Measurements from ENCODE around the gene DCDC2C. TPM values are rescaled to one million over a fixed set of nuclear protein-coding genes. Genes with fewer than 3 reads are reported as not detected.

DCDC2C gene
- total RNA-seq, 2 experiments from 2014 or later: not detected

- POLR2A ChIA-PET: no interaction called here
- H3K4me1 Mint-ChIP-seq (ENCODE audit: low read depth): no peaks in the 10 kb centered on the region
- H3K27ac Mint-ChIP-seq: no peak overlapping the region
- no peaks in the 10 kb centered on the region for H3K9me3 Mint-ChIP-seq
- CTCF ChIA-PET: no interaction called here
- no peak for DNase-seq
- H3K4me3 Mint-ChIP-seq: no peak overlapping the region
- intact Hi-C loops (cut with micrococcal nuclease): no loop called here
- peaks cover 11% of the 10 kb centered on the region for H3K27me3 Mint-ChIP-seq
- H3K36me3 Mint-ChIP-seq: no peaks in the 10 kb centered on the region
Observed at GRCh38 chr2:3743951-3744555, 40.7 kb downstream of the DCDC2C start.

- DNase-seq: no peak
- ChIA-PET POLR2A (no interaction called here), CTCF (no interaction called here)
- Mint-ChIP-seq H3K27me3 (peaks cover 12% of the 10 kb centered on the region), H3K4me3 (no peak overlapping the region), H3K27ac (no peak overlapping the region), H3K36me3 (no peaks in the 10 kb centered on the region), H3K4me1 (ENCODE audit: low read depth) (no peaks in the 10 kb centered on the region), H3K9me3 (no peaks in the 10 kb centered on the region)
- intact Hi-C loops (cut with micrococcal nuclease): no loop called here
Observed at GRCh38 chr2:3745920-3746319, 42.5 kb downstream of the DCDC2C start.

GRCh38 chr2:3747032-3747654 lies 43.8 kb downstream of the DCDC2C start:
- DNase-seq: no peak
- intact Hi-C loops (cut with micrococcal nuclease): no loop called here
- CTCF ChIA-PET: no interaction called here
- no peaks in the 10 kb centered on the region for H3K9me3 Mint-ChIP-seq
- POLR2A ChIA-PET: no interaction called here
- H3K27ac Mint-ChIP-seq: no peak overlapping the region
- peaks cover 9% of the 10 kb centered on the region for H3K27me3 Mint-ChIP-seq
- H3K4me1 Mint-ChIP-seq (ENCODE audit: low read depth): no peaks in the 10 kb centered on the region
- no peaks in the 10 kb centered on the region for H3K36me3 Mint-ChIP-seq
- no peak overlapping the region for H3K4me3 Mint-ChIP-seq

GRCh38 chr2:3747826-3748225 lies 44.5 kb downstream of the DCDC2C start:
- CTCF ChIA-PET: no interaction called here
- POLR2A ChIA-PET: no interaction called here
- H3K27ac Mint-ChIP-seq: no peak overlapping the region

GRCh38 chr2:3749201-3749600 lies 45.8 kb downstream of the DCDC2C start:
- Mint-ChIP-seq H3K4me3 (no peak overlapping the region), H3K4me1 (ENCODE audit: low read depth) (no peaks in the 10 kb centered on the region), H3K27me3 (peaks cover 5% of the 10 kb centered on the region), H3K27ac (no peak overlapping the region), H3K9me3 (no peaks in the 10 kb centered on the region), H3K36me3 (no peaks in the 10 kb centered on the region)
- intact Hi-C loops (cut with micrococcal nuclease): no loop called here
- DNase-seq: no peak
- CTCF ChIA-PET: interaction anchor here (1.7 kb wide), 1 partner anchor 31 kb away, joined by 5 read pairs; no protein-coding TSS in a partner anchor
- POLR2A ChIA-PET: no interaction called here

More at GRCh38 chr2:3747826-3748225, 44.5 kb downstream of the DCDC2C start:
- no peak overlapping the region for H3K4me3 Mint-ChIP-seq
- no peaks in the 10 kb centered on the region for H3K4me1 Mint-ChIP-seq (ENCODE audit: low read depth)
- H3K36me3 Mint-ChIP-seq: no peaks in the 10 kb centered on the region
- H3K9me3 Mint-ChIP-seq: no peaks in the 10 kb centered on the region
- H3K27me3 Mint-ChIP-seq: peaks cover 7% of the 10 kb centered on the region
- no peak for DNase-seq
- intact Hi-C loops (cut with micrococcal nuclease): no loop called here

GRCh38 chr2:3751251-3751650 lies 47.9 kb downstream of the DCDC2C start:
- no peak for DNase-seq
- ChIA-PET POLR2A (no interaction called here), CTCF (no interaction called here)
- intact Hi-C loops (cut with micrococcal nuclease): no loop called here
- Mint-ChIP-seq H3K27ac (no peak overlapping the region), H3K27me3 (peaks cover 5% of the 10 kb centered on the region), H3K4me1 (ENCODE audit: low read depth) (no peaks in the 10 kb centered on the region), H3K9me3 (no peaks in the 10 kb centered on the region), H3K4me3 (no peak overlapping the region), H3K36me3 (no peaks in the 10 kb centered on the region)

GRCh38 chr2:3751806-3752205 lies 48.4 kb downstream of the DCDC2C start:
- DNase-seq: no peak
- intact Hi-C loops (cut with micrococcal nuclease): no loop called here
- peaks cover 5% of the 10 kb centered on the region for H3K27me3 Mint-ChIP-seq
- H3K36me3 Mint-ChIP-seq: no peaks in the 10 kb centered on the region
- no peak overlapping the region for H3K4me3 Mint-ChIP-seq
- H3K9me3 Mint-ChIP-seq: no peaks in the 10 kb centered on the region
- H3K4me1 Mint-ChIP-seq (ENCODE audit: low read depth): no peaks in the 10 kb centered on the region
- CTCF ChIA-PET: interaction anchor here (1.5 kb wide), 1 partner anchor 29 kb away, joined by 4 read pairs; no protein-coding TSS in a partner anchor
- H3K27ac Mint-ChIP-seq: no peak overlapping the region
- POLR2A ChIA-PET: no interaction called here

- Mint-ChIP-seq H3K4me1 (ENCODE audit: low read depth) (no peaks in the 10 kb centered on the region), H3K27ac (no peak overlapping the region), H3K27me3 (peaks cover 5% of the 10 kb centered on the region), H3K36me3 (no peaks in the 10 kb centered on the region), H3K9me3 (no peaks in the 10 kb centered on the region), H3K4me3 (no peak overlapping the region)
- POLR2A ChIA-PET: no interaction called here
- DNase-seq: no peak
- intact Hi-C loops (cut with micrococcal nuclease): no loop called here
- CTCF ChIA-PET: interaction anchor here (1.5 kb wide), 1 partner anchor 28 kb away, joined by 4 read pairs; no protein-coding TSS in a partner anchor
Observed at GRCh38 chr2:3752376-3752775, 49.0 kb downstream of the DCDC2C start.

GRCh38 chr2:3753561-3753960 lies 50.2 kb downstream of the DCDC2C start:
- no peaks in the 10 kb centered on the region for H3K4me1 Mint-ChIP-seq (ENCODE audit: low read depth)
- no peaks in the 10 kb centered on the region for H3K36me3 Mint-ChIP-seq
- ChIA-PET POLR2A (no interaction called here), CTCF (no interaction called here)
- no peak overlapping the region for H3K27ac Mint-ChIP-seq
- H3K4me3 Mint-ChIP-seq: no peak overlapping the region
- peaks cover 6% of the 10 kb centered on the region for H3K27me3 Mint-ChIP-seq
- DNase-seq: no peak
- no peaks in the 10 kb centered on the region for H3K9me3 Mint-ChIP-seq
- intact Hi-C loops (cut with micrococcal nuclease): no loop called here

GRCh38 chr2:3754280-3754679 lies 50.9 kb downstream of the DCDC2C start:
- Mint-ChIP-seq H3K4me1 (ENCODE audit: low read depth) (no peaks in the 10 kb centered on the region), H3K9me3 (no peaks in the 10 kb centered on the region), H3K27me3 (peaks cover 7% of the 10 kb centered on the region), H3K36me3 (no peaks in the 10 kb centered on the region), H3K27ac (no peak overlapping the region), H3K4me3 (no peak overlapping the region)
- ChIA-PET CTCF (no interaction called here), POLR2A (no interaction called here)
- intact Hi-C loops (cut with micrococcal nuclease): no loop called here
- no peak for DNase-seq

- H3K4me3 Mint-ChIP-seq: no peak overlapping the region
- ChIA-PET CTCF (no interaction called here), POLR2A (no interaction called here)
Observed at GRCh38 chr2:3754795-3755194, 51.4 kb downstream of the DCDC2C start.

GRCh38 chr2:3755277-3755676 lies 51.9 kb downstream of the DCDC2C start:
- no peaks in the 10 kb centered on the region for H3K4me1 Mint-ChIP-seq (ENCODE audit: low read depth)
- POLR2A ChIA-PET: no interaction called here

More at GRCh38 chr2:3754795-3755194, 51.4 kb downstream of the DCDC2C start:
- Mint-ChIP-seq H3K27me3 (peaks cover 9% of the 10 kb centered on the region), H3K36me3 (no peaks in the 10 kb centered on the region), H3K27ac (no peak overlapping the region), H3K4me1 (ENCODE audit: low read depth) (no peaks in the 10 kb centered on the region), H3K9me3 (no peaks in the 10 kb centered on the region)
- intact Hi-C loops (cut with micrococcal nuclease): no loop called here
- DNase-seq: no peak

GRCh38 chr2:3756306-3756705 lies 52.9 kb downstream of the DCDC2C start:
- intact Hi-C loops (cut with micrococcal nuclease): no loop called here
- ChIA-PET CTCF (no interaction called here), POLR2A (no interaction called here)
- Mint-ChIP-seq H3K4me1 (ENCODE audit: low read depth) (no peaks in the 10 kb centered on the region), H3K27me3 (peaks cover 7% of the 10 kb centered on the region), H3K4me3 (no peak overlapping the region), H3K27ac (no peak overlapping the region), H3K9me3 (no peaks in the 10 kb centered on the region), H3K36me3 (no peaks in the 10 kb centered on the region)
- DNase-seq: no peak

More at GRCh38 chr2:3755277-3755676, 51.9 kb downstream of the DCDC2C start:
- no peak overlapping the region for H3K27ac Mint-ChIP-seq
- peaks cover 6% of the 10 kb centered on the region for H3K27me3 Mint-ChIP-seq
- no peaks in the 10 kb centered on the region for H3K9me3 Mint-ChIP-seq
- no peak overlapping the region for H3K4me3 Mint-ChIP-seq
- DNase-seq: no peak
- intact Hi-C loops (cut with micrococcal nuclease): no loop called here
- CTCF ChIA-PET: no interaction called here
- no peaks in the 10 kb centered on the region for H3K36me3 Mint-ChIP-seq
